ENCODE measurements around the gene PDE3A. TPM values are rescaled to one million over a fixed set of nuclear protein-coding genes. Genes with fewer than 3 reads are reported as not detected.

PDE3A gene
- total RNA-seq, 1 experiment from 2014 or later, result 0.58 TPM

DNA sequence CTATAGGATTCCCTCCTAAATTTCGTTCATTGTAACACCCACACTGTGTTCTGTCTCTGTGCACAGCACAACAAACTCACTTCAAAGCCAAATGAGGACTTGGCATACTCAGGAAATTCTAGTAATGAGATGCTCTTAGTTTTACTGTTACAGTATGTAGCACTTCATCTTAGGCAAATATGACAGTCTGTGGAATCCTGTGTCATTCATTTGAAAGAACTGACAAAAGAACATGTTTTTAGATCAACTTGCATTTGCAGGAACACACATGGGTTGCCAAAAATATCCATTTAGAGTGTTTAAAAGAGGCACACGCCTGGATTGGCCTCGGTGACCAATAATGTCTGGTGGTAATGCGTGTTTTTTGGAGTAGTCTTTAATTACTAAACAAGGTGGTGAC, 56.5 kb downstream of the PDE3A start:
- intact Hi-C loops (cut with micrococcal nuclease), result no loop called here
- Histone ChIP-seq H4K20me1 (ENCODE audit: low read length) (no peaks in the 10 kb centered on the region), H3K79me2 (ENCODE audit: low read length) (no peaks in the 10 kb centered on the region), H2AFZ (ENCODE audit: low read length) (no peak overlapping the region), H3K9ac (ENCODE audit: low read length) (no peak overlapping the region), H3K4me1 (ENCODE audit: insufficient read depth, low read length) (no peaks in the 10 kb centered on the region), H3K27me3 (ENCODE audit: low read length) (no peaks in the 10 kb centered on the region; the same call in 1 of the 2 replicates), H3K27ac (ENCODE audit: low read length) (no peak overlapping the region), H3K4me2 (ENCODE audit: low read length) (no peak overlapping the region), H3K9me3 (ENCODE audit: low read length) (no peaks in the 10 kb centered on the region), H3F3A (ENCODE audit: low read length, unreplicated experiment) (no peaks in the 10 kb centered on the region), H3K4me3 (ENCODE audit: low read length) (no peak overlapping the region), H3K9me2 (replicated peaks; ENCODE audit: low read length) (no peaks in the 10 kb centered on the region), H3K36me3 (ENCODE audit: low read depth, low read length) (no peaks in the 10 kb centered on the region)
- ChIA-PET POLR2A (ENCODE audit: unreplicated experiment) (no interaction called here), CTCF (no interaction called here)
- DNase-seq (no peak), ATAC-seq (no peak)
- TF ChIP-seq EZH2phosphoT487 (IDR thresholded peaks at IDR 0.05; ENCODE audit: borderline replicate concordance, low read length), result no peak
- no peak for TF ChIP-seq EZH2 (IDR thresholded peaks at IDR 0.05; ENCODE audit: low read length, unreplicated experiment)
- TF ChIP-seq, protein P1, sequence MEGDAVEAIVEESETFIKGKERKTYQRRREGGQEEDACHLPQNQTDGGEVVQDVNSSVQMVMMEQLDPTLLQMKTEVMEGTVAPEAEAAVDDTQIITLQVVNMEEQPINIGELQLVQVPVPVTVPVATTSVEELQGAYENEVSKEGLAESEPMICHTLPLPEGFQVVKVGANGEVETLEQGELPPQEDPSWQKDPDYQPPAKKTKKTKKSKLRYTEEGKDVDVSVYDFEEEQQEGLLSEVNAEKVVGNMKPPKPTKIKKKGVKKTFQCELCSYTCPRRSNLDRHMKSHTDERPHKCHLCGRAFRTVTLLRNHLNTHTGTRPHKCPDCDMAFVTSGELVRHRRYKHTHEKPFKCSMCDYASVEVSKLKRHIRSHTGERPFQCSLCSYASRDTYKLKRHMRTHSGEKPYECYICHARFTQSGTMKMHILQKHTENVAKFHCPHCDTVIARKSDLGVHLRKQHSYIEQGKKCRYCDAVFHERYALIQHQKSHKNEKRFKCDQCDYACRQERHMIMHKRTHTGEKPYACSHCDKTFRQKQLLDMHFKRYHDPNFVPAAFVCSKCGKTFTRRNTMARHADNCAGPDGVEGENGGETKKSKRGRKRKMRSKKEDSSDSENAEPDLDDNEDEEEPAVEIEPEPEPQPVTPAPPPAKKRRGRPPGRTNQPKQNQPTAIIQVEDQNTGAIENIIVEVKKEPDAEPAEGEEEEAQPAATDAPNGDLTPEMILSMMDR (conservative IDR thresholded peaks at IDR 0.05; ENCODE audit: low read depth, low read length), result no peak
- BruUV-seq (replicated peaks), result no TSS peak

DNA sequence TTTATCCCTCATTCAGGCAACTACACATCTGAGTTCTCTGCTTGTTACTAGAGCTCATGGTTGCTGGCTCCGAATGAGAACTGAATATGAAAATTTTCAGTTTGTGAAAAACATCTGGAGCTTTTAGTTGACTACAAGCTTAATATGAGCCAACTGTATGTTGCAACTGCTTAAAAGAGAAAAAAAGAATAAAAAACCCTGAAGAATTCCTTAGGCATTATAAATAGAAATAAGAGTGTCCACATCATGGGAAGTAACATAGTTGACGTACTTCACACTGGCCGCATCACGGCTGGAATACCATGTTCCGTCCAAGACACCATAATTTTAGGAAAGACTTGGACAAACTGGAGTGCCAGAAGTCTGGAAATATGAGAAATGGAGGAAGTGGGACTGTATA, 57.9 kb downstream of the PDE3A start:
- ATAC-seq (no peak), DNase-seq (no peak)
- no peaks in the 10 kb centered on the region; the same call in 1 of the 2 replicates for H3K27me3 ChIP-seq (ENCODE audit: low read length)
- H3K4me1 ChIP-seq (ENCODE audit: insufficient read depth, low read length), result no peaks in the 10 kb centered on the region
- H3K36me3 ChIP-seq (ENCODE audit: low read depth, low read length), result no peaks in the 10 kb centered on the region
- no TSS peak for BruUV-seq (replicated peaks)
- H3K9me3 ChIP-seq (ENCODE audit: low read length), result no peaks in the 10 kb centered on the region
- no peaks in the 10 kb centered on the region for H4K20me1 ChIP-seq (ENCODE audit: low read length)
- ChIA-PET CTCF (no interaction called here), POLR2A (ENCODE audit: unreplicated experiment) (no interaction called here)
- no peak overlapping the region for H3K4me3 ChIP-seq (ENCODE audit: low read length)
- no peak overlapping the region for H3K27ac ChIP-seq (ENCODE audit: low read length)
- no peak overlapping the region for H3K4me2 ChIP-seq (ENCODE audit: low read length)
- no peak for TF ChIP-seq EZH2phosphoT487 (IDR thresholded peaks at IDR 0.05; ENCODE audit: borderline replicate concordance, low read length)
- TF ChIP-seq EZH2 (IDR thresholded peaks at IDR 0.05; ENCODE audit: low read length, unreplicated experiment), result no peak
- TF ChIP-seq, protein P1 (conservative IDR thresholded peaks at IDR 0.05; ENCODE audit: low read depth, low read length), result no peak
- no peak overlapping the region for H3K9ac ChIP-seq (ENCODE audit: low read length)
- H3K9me2 ChIP-seq (replicated peaks; ENCODE audit: low read length), result no peaks in the 10 kb centered on the region
- H3K79me2 ChIP-seq (ENCODE audit: low read length), result no peaks in the 10 kb centered on the region
- H2AFZ ChIP-seq (ENCODE audit: low read length), result no peak overlapping the region
- H3F3A ChIP-seq (ENCODE audit: low read length, unreplicated experiment), result no peaks in the 10 kb centered on the region
- intact Hi-C loops (cut with micrococcal nuclease), result no loop called here

- H4K20me1 ChIP-seq (ENCODE audit: low read length), result no peaks in the 10 kb centered on the region
- ChIA-PET POLR2A (ENCODE audit: unreplicated experiment) (no interaction called here), CTCF (no interaction called here)
- H3K36me3 ChIP-seq (ENCODE audit: low read depth, low read length), result no peaks in the 10 kb centered on the region
- no peaks in the 10 kb centered on the region; the same call in 1 of the 2 replicates for H3K27me3 ChIP-seq (ENCODE audit: low read length)
- no peak for ATAC-seq
- no peaks in the 10 kb centered on the region for H3K4me1 ChIP-seq (ENCODE audit: insufficient read depth, low read length)
- no peak overlapping the region for H3K4me3 ChIP-seq (ENCODE audit: low read length)
- intact Hi-C loops (cut with micrococcal nuclease), result no loop called here
- H3K9me2 ChIP-seq (replicated peaks; ENCODE audit: low read length), result no peaks in the 10 kb centered on the region
- no peak overlapping the region for H3K27ac ChIP-seq (ENCODE audit: low read length)
- H3F3A ChIP-seq (ENCODE audit: low read length, unreplicated experiment), result no peaks in the 10 kb centered on the region
- no peak for DNase-seq
- BruUV-seq (replicated peaks), result no TSS peak
- H3K9ac ChIP-seq (ENCODE audit: low read length), result no peak overlapping the region
- no peak overlapping the region for H3K4me2 ChIP-seq (ENCODE audit: low read length)
- TF ChIP-seq EZH2phosphoT487 (IDR thresholded peaks at IDR 0.05; ENCODE audit: borderline replicate concordance, low read length) (no peak), EZH2 (IDR thresholded peaks at IDR 0.05; ENCODE audit: low read length, unreplicated experiment) (no peak)
- TF ChIP-seq, protein P1 (conservative IDR thresholded peaks at IDR 0.05; ENCODE audit: low read depth, low read length), result no peak
- no peak overlapping the region for H2AFZ ChIP-seq (ENCODE audit: low read length)
- H3K9me3 ChIP-seq (ENCODE audit: low read length), result no peaks in the 10 kb centered on the region
- H3K79me2 ChIP-seq (ENCODE audit: low read length), result no peaks in the 10 kb centered on the region
These were observed 58.6 kb downstream of the PDE3A start for GRCh38 chr12:20426957-20427356.

Data from PC-3 (cell line).